Stimulated activated CD4-positive, alpha-beta T cell treated with anti-CD3 and anti-CD28 coated beads, Interleukin-1b, Interleukin-23, amount 100 ng/mL, for 1 hour (primary cell): ENCODE measurements around the gene SNED1.

Experiments
- DNase-seq, 2 donors: peaks; one replicate each; pipeline ENCODE4 v3.0.0-alpha.2; 2020; ENCODE audit warnings: low read depth in 2 of 2

The SNED1 gene

GRCh38 chr2:241029599-241030332, 31.3 kb downstream of the SNED1 start:
- DNase-seq, result no peak

- DNase-seq, result no peak
Observed at GRCh38 chr2:241030333-241030680, 31.9 kb downstream of the SNED1 start.

GRCh38 chr2:241030883-241031282, 32.5 kb downstream of the SNED1 start:
- no peak for DNase-seq

- DNase-seq, result no peak
Observed at GRCh38 chr2:241031436-241032165, 33.2 kb downstream of the SNED1 start.

- DNase-seq, result no peak
Observed at GRCh38 chr2:241033336-241033987, 35.0 kb downstream of the SNED1 start.

GRCh38 chr2:241033994-241034393, 35.6 kb downstream of the SNED1 start:
- no peak for DNase-seq

GRCh38 chr2:241034490-241035141, 36.2 kb downstream of the SNED1 start:
- no peak for DNase-seq

- DNase-seq, result no peak
Observed at GRCh38 chr2:241035142-241035817, 36.9 kb downstream of the SNED1 start.

- DNase-seq, result no peak
Observed at GRCh38 chr2:241035818-241036396, 37.5 kb downstream of the SNED1 start.

- no peak for DNase-seq
Observed at GRCh38 chr2:241036397-241036963, 38.1 kb downstream of the SNED1 start.

GRCh38 chr2:241036964-241037421, 38.6 kb downstream of the SNED1 start:
- no peak for DNase-seq

GRCh38 chr2:241037498-241037897, 39.1 kb downstream of the SNED1 start:
- DNase-seq, result no peak

GRCh38 chr2:241038374-241039180, 40.2 kb downstream of the SNED1 start:
- no peak for DNase-seq

GRCh38 chr2:241039416-241039815, 41.0 kb downstream of the SNED1 start:
- DNase-seq, result no peak

GRCh38 chr2:241040081-241040803, 41.8 kb downstream of the SNED1 start:
- DNase-seq, result no peak

GRCh38 chr2:241041589-241042158, 43.3 kb downstream of the SNED1 start:
- DNase-seq, result no peak

- DNase-seq, result no peak
Observed at GRCh38 chr2:241043581-241043980, 45.2 kb downstream of the SNED1 start.

GRCh38 chr2:241047253-241048010, 49.0 kb downstream of the SNED1 start:
- no peak for DNase-seq
